Activated naive CD4-positive, alpha-beta T cell (primary cell): ENCODE results near the gene PVALB.

Source experiments
- DNase-seq, 4 experiments: peaks; one replicate each; lab custom pipeline; 2025; lab: John Stamatoyannopoulos, UW

The PVALB gene

GRCh38 chr22:36846271-36846670 lies 29.4 kb upstream of the PVALB start:
- DNase-seq: no peak

- no peak for DNase-seq
Observed at GRCh38 chr22:36840106-36840505, 23.3 kb upstream of the PVALB start.

GRCh38 chr22:36839356-36840073 lies 22.7 kb upstream of the PVALB start:
- no peak for DNase-seq

DNA sequence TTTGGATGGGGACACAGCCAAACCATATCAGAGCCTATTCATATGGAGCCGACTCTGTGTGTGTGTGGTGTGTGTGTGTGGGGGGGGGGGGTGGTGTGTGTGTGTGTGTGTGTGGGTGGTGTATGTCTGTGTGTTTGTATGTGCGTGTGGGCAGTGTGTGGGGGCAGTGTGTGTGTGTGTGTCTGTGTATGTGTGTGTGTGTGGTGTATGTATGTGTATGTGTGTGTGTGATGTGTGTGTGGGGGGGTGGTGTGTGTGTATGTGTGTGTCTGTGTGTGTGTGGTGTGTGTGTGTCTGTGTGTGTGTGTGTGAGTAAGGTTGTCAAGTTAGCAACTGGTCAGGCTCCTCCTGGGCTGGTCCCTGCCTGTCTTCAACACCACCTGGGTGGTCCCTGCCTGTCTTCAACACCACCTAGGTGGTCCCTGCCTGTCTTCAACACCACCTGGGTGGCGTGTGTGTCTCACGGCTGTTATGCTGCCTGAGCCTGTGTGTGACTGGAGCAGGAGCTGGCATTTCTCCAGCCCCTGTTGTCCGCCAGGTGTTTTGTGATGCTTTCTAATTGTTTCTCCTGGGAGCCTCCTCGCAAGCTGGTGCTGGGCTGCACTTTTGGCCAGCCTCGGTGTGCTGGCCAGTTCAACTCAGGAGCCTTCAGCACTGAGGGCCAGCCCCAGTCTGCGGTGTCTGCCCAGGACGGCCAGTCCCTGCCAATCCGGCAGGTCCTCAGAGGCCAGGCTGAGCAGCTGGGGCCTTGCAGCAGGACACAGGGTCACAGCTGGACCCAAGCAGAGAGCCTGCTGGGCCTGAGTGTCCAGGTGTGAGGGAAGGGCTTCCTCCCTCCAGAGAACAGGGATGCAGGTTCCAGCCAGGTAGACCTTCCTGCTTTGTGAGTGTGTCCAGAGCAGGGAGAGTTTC lies 21.5 kb upstream of the PVALB start:
- no peak for DNase-seq

GRCh38 chr22:36835903-36836302 lies 19.1 kb upstream of the PVALB start:
- DNase-seq: no peak

- DNase-seq: no peak
Observed at GRCh38 chr22:36833073-36833472, 16.2 kb upstream of the PVALB start.

DNA sequence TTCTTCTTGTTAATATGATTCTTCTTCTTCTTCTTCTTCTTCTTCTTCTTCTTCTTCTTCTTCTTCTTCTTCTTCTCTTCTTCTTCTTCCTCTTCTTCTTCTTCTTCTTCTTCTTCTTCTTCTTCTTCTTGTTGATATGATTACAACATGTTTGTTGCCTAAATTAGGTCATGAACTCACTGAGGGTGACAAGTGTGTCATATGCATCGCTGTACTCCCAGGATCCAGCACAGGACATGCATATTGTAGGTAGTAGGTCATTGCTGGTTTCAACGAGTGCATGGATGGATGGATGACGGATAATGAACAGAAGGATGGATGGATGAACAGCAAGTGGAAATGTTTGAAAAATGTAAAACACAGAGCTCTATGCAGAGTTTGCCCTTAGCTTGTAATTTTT lies 14.9 kb upstream of the PVALB start:
- no peak for DNase-seq

GRCh38 chr22:36831206-36831605 lies 14.4 kb upstream of the PVALB start:
- no peak for DNase-seq

GRCh38 chr22:36830601-36831000 lies 13.8 kb upstream of the PVALB start:
- DNase-seq: no peak

DNA sequence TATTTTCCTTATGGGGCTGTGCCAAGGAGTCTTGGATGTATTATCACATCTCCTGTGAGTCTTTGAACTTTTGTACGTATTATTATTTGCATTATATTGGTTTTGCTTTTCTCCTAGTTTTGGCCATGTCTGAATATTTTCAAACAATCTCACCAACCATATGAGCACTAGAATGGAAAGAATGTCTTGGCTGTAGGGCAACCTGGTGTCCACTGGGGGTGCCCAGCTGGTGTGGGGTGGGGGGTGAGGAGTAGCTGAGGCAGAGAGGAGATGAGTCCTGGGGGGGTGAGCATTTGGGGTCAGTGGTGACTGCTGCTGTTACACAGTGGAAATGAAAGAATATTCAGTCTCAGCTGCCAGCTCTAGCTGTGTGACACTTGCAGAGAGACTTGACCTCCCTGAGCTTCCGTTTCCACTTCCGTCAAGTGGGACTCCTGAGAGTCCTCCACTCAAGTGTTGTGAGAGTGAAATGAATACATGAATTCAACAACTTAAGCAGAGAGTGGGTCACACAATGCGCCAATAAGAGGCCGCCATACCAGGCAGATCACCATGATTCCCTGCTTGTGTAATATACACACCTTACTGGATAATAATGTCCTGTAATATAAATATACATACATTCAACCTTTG lies 12.7 kb upstream of the PVALB start:
- no peak for DNase-seq

DNA sequence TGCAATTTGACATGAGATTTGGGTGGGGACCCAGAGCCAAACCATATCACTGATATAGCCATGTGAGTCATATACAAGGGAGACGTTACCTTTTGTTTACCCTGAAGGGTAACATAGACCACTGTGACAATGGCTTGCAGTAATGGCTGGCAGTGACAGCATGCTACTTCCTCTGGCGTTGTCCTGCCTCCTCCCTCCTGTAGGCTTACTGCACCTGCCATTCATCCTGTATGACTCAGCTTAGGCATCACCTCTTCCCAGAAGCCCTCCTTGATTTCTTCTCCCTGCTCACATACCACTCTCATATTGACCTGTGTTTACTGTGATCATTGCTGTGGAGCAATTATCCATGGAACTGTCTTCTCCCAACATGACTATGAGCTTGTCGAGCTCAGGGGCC lies 12.0 kb upstream of the PVALB start:
- no peak for DNase-seq

GRCh38 chr22:36826262-36826661 lies 9.4 kb upstream of the PVALB start:
- DNase-seq: no peak

DNA sequence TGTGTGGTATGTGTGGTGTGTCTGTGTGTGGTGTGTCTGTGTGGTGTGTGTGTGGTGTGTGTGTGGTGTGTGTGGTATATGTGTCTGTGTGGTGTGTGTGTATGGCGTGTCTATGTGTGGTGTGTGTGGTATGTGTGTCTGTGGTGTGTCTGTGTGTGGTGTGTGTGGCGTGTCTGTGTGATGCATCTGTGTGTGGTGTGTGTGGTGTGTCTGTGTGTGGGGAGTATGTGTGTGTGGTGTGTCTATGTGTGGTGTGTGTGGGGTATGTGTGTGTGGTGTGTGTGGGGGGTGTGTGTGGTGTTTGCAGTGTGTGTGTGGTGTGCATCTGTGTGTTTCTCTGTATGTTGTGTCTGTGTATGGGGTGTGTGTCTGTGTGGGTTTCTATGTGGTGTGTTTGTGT lies 7.8 kb upstream of the PVALB start:
- no peak for DNase-seq

DNA sequence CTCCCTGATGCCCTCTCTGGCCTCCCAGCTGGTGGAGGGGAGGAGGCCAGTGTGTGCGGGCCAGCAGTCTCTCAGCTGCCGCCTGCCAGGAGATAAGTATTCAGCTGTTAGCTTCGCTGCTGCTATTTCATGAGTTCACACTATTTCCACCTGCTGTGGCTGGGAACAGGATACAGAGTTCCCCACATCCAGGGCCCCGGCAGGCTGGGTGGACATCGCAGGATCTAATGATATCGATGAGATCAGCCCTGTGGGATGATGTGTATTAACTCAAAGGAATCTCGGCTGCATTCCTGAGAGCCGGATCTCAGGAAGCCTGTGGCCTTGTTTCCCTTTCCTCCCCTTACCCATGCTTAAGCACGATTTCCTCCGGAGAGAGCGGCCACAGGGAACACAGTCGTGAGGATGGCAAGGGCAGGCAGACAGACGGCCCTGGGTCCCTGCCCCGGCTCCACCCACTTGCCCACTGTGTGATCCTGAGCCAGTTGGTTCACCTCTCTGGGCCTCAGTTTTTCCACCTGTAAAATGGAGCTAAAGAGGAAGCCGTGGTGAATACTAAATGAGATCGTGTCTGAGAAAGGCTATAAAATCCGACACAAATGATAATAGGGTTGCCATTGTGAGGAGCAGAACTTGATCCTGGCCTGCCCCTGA lies 6.5 kb upstream of the PVALB start:
- DNase-seq: no peak

DNA sequence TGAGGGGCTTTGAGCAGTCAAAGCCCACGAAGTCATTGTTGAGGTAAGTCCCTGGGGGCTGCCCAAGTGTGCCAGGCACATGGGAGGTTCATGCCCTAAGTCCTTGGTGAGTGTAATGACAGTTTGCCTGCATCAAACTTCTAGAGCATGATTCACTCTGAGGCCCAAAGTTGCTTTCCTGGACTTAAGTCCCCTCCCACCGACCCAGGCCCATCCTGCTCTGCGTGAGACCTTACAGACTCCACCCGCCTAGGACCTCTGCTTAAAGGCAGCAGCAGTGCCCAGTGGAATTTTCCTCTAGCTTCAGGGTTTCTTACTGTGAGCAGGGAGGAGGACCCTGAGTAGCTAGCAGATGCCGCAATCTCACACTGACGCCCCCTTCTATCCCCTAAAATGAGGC lies 5.7 kb upstream of the PVALB start:
- no peak for DNase-seq

DNA sequence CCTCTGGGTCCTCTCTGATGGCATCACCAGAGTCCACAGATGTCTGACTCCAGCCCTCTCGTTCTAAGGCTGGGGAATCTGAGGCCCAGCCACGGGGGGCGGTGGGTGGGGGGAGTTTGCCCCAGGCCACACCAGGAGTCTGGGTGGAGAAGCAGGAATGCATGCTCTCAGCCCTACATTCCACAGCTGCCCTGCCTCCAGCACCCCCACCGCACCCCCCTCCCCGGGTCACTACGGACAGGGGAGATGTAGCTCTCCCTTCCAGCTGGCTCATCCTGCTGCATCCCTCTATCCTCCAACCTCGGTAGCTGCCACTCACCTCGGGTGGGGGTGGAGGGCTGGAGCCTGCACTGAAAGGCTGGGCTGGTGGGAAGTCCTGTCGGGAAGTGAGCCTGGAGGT lies 2.3 kb upstream of the PVALB start:
- no peak for DNase-seq

DNA sequence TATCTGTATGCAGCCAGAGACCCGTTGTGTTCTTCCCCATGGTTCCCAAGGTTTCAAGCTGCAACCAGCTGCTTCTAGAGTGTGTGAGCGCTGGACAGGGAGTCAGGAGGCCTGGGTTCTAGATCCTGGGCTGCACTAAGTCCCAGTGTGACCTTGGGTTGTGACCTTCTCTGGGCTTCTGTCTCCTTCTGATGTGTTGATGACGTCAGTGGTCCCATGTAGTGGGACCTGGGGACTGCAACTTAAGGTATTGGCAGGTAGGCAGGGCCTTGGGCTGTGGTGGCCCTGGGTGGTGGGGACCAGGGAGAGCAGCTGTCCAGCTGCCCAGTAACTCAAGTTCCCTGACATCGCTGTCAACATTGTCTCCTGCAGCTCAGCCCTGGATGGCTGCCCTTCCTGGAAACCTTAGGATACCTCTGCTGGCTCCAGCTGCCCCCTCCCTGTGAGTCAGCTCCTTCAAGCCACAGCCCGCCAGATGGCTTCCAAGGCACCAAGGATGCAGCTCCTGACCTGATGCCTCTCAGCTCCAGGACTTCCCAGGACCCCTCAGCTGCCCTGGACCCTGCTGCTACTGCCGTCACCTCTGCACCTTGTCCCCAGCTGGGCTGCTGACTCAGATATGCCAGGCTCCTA lies 1.3 kb upstream of the PVALB start:
- DNase-seq: no peak

GRCh38 chr22:36817525-36817848 lies 652 bp upstream of the PVALB start:
- no peak for DNase-seq

DNA sequence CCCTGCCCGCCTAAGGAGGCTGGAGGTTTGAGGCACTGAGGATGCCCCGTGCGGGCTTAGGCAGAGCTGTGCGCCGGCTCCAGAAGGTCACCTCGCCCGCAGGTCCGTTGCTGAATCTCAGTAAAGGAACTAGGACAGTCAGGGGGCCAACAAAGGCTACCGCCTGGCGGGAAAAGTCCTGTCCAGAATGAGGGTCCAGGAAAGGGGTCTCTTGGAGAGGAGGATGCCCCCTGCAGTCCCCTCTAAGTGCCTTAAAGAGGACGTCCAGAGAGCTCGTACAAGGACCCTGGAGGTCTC lies 548 bp downstream of the PVALB start:
- DNase-seq: no peak

DNA sequence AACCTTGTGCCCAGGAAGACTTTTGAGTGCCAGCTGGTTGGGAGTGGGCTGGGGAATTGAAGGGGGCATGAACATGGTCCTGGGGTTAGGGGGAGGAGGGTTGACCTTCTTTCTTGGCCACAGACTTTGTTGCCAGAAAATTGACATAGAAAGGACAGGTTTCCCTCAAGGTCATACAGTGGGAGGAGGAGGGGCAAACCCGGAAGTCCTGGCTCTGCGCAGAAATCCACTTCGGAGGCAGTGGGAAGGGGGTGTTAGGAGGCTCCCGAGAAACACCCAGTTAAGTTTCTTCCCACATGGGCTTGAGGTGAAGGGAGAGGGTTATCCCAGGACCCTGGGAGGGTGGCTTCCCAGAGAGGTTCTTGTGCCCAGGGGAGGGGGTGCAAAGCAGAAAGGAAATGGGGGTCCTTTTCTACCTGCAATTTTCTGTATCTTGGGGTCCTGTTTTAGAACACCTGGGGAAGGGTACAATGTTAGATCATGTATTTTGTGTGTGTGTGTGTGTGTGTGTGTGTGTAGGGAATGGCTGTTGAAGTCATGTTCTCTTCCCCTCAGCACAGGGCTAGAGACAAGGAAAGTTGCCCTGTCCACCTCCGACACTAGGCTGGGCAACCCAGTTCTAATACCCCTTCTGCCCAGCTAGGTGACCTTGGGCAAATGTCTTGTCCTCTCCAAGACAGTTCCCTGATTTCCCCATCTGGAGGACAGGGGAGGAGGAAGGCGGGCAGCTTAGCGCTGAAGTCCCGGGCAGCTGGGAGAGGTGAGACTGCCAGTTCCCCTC lies 1.1 kb downstream of the PVALB start:
- no peak for DNase-seq

- no peak for DNase-seq
Observed at GRCh38 chr22:36814801-36815200, 2.0 kb downstream of the PVALB start.
